WTC11 (cell line): ENCODE results near the gene DAB2.

Experiments
- JUN ChIP-seq: sonication (generic); formaldehyde crosslinking; IDR thresholded peaks from 2 replicates; pipeline ENCODE4 v1.8.0; 2023; ENCODE audit warnings: mild to moderate bottlenecking, missing genetic modification reagents
- NFE2L1 ChIP-seq: sonication (generic); formaldehyde crosslinking; IDR thresholded peaks from 2 replicates; pipeline ENCODE4 v1.8.1; 2023; ENCODE audit warnings: missing genetic modification reagents
- TF ChIP-seq, protein P1 (sequence below): sonication (generic); formaldehyde crosslinking; IDR thresholded peaks from 2 replicates; pipeline ENCODE4 v1.8.1; 2022; ENCODE audit warnings: low read depth, mild to moderate bottlenecking, moderate library complexity, missing genetic modification reagents, borderline replicate concordance
- TF ChIP-seq, protein P2 (sequence below): sonication (generic); formaldehyde crosslinking; IDR thresholded peaks from 2 replicates; pipeline ENCODE4 v1.8.1; 2022; ENCODE audit warnings: low read depth, missing genetic modification reagents, borderline replicate concordance
- TF ChIP-seq, protein P3 (sequence below): fragments of 200-600 bp; IDR thresholded peaks from 2 replicates; pipeline ENCODE4 v1.8.0; 2022; ENCODE audit warnings: antibody characterized with exemption

DNA sequence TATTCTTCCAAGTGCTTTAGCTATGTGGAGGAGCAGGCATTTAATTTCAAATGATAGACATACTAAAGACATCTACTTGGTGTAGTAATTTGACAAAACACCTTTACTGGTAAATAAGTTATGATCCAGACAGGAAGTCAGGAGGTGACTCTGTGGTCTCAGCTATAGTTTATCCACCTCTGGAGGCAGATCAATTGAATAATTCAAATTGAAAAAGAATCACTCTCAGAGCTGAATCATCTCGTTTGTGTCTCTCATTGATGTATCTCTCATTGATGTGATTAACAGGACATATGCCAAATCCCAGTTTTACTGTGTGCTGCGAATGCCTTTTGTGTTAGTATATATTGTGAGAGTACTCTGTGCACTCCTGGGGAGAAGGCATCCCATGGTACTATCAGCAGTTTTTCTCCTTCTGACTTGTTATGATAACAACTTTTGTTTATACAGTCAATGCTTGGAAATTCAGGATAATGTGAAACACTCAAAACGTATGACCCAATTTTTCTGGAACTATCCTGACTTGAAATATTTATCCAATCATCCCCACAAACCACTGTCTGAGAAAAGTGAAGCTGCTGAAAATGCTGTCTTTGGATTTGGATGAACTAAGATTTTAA, 48.5 kb upstream of the DAB2 start:
- no peak for TF ChIP-seq JUN (CRISPR knock-in tag)
- TF ChIP-seq NFE2L1 (CRISPR knock-in tag), result no peak
- TF ChIP-seq, protein P1, sequence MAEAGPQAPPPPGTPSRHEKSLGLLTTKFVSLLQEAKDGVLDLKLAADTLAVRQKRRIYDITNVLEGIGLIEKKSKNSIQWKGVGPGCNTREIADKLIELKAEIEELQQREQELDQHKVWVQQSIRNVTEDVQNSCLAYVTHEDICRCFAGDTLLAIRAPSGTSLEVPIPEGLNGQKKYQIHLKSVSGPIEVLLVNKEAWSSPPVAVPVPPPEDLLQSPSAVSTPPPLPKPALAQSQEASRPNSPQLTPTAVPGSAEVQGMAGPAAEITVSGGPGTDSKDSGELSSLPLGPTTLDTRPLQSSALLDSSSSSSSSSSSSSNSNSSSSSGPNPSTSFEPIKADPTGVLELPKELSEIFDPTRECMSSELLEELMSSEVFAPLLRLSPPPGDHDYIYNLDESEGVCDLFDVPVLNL (CRISPR knock-in tag), result no peak
- TF ChIP-seq, protein P2, sequence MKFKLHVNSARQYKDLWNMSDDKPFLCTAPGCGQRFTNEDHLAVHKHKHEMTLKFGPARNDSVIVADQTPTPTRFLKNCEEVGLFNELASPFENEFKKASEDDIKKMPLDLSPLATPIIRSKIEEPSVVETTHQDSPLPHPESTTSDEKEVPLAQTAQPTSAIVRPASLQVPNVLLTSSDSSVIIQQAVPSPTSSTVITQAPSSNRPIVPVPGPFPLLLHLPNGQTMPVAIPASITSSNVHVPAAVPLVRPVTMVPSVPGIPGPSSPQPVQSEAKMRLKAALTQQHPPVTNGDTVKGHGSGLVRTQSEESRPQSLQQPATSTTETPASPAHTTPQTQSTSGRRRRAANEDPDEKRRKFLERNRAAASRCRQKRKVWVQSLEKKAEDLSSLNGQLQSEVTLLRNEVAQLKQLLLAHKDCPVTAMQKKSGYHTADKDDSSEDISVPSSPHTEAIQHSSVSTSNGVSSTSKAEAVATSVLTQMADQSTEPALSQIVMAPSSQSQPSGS (CRISPR knock-in tag), result no peak
- TF ChIP-seq, protein P3, sequence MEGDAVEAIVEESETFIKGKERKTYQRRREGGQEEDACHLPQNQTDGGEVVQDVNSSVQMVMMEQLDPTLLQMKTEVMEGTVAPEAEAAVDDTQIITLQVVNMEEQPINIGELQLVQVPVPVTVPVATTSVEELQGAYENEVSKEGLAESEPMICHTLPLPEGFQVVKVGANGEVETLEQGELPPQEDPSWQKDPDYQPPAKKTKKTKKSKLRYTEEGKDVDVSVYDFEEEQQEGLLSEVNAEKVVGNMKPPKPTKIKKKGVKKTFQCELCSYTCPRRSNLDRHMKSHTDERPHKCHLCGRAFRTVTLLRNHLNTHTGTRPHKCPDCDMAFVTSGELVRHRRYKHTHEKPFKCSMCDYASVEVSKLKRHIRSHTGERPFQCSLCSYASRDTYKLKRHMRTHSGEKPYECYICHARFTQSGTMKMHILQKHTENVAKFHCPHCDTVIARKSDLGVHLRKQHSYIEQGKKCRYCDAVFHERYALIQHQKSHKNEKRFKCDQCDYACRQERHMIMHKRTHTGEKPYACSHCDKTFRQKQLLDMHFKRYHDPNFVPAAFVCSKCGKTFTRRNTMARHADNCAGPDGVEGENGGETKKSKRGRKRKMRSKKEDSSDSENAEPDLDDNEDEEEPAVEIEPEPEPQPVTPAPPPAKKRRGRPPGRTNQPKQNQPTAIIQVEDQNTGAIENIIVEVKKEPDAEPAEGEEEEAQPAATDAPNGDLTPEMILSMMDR, result no peak
